Subcutaneous abdominal adipose tissue (tissue), 5 donors: ENCODE results near the gene ZNF524.

Experiments
- H3K27ac ChIP-seq: one replicate; pipeline ENCODE4 v1.7.0; 2013; ENCODE audit warnings: low read depth, mild to moderate bottlenecking, inconsistent platforms, low read length, moderate library complexity
- H3K27me3 ChIP-seq, 5 donors: one replicate each; pipeline ENCODE4 v1.7.0; 2013; ENCODE audit warnings: low read length in 5 of 5, inconsistent platforms in 1 of 5; ENCODE audit not compliant: control insufficient read depth in 5 of 5, insufficient read depth in 4 of 5
- H3K36me3 ChIP-seq, 5 donors: one replicate each; pipeline ENCODE4 v1.7.0; 2013; ENCODE audit warnings: low read length in 5 of 5; ENCODE audit not compliant: control insufficient read depth in 5 of 5, insufficient read depth in 5 of 5
- H3K4me1 ChIP-seq, 5 donors: one replicate each; pipeline ENCODE4 v1.7.0; 2013; ENCODE audit warnings: low read length in 5 of 5, mild to moderate bottlenecking in 3 of 5, moderate library complexity in 1 of 5; ENCODE audit not compliant: control insufficient read depth in 5 of 5, insufficient read depth in 5 of 5
- H3K4me3 ChIP-seq, 5 donors: one replicate each; pipeline ENCODE4 v1.7.0; 2013; ENCODE audit warnings: low read length in 5 of 5, low read depth in 1 of 5
- H3K9ac ChIP-seq, 5 donors: one replicate each; pipeline ENCODE4 v1.7.0; 2013; ENCODE audit warnings: low read length in 5 of 5, mild to moderate bottlenecking in 4 of 5, moderate library complexity in 3 of 5
- H3K9me3 ChIP-seq, 5 donors: one replicate each; pipeline ENCODE4 v1.7.0; 2013; ENCODE audit warnings: low read length in 5 of 5; ENCODE audit not compliant: control insufficient read depth in 5 of 5
- donor health status: healthy.
- donor health status: healthy.
- donor health status: healthy.
- donor health status: healthy.
- donor health status: healthy.

The ZNF524 gene

GRCh38 chr19:55616395-55616875 lies 16.3 kb downstream of the ZNF524 start:
- Histone ChIP-seq H3K4me3 (no peak overlapping the region), H3K9ac (no peak overlapping the region), H3K27ac (no peak overlapping the region), H3K4me1 (peaks cover 0 to 33% (median 18%) of the 10 kb centered on the region in 5 donors), H3K9me3 (no peaks in the 10 kb centered on the region), H3K36me3 (peaks cover 0 to 53% (median 32%) of the 10 kb centered on the region in 5 donors), H3K27me3 (no peaks in the 10 kb centered on the region)

GRCh38 chr19:55617426-55617825 lies 17.3 kb downstream of the ZNF524 start:
- H3K9me3 ChIP-seq = no peaks in the 10 kb centered on the region
- H3K4me1 ChIP-seq = peaks cover 0 to 31% (median 13%) of the 10 kb centered on the region in 5 donors
- H3K9ac ChIP-seq = no peak overlapping the region
- peaks cover 0 to 59% (median 32%) of the 10 kb centered on the region in 5 donors for H3K36me3 ChIP-seq
- no peak overlapping the region for H3K4me3 ChIP-seq
- H3K27ac ChIP-seq = no peak overlapping the region
- H3K27me3 ChIP-seq = no peaks in the 10 kb centered on the region

GRCh38 chr19:55618426-55618825 lies 18.3 kb downstream of the ZNF524 start:
- Histone ChIP-seq H3K27ac (no peak overlapping the region), H3K9me3 (no peaks in the 10 kb centered on the region), H3K9ac (no peak overlapping the region), H3K27me3 (no peaks in the 10 kb centered on the region), H3K36me3 (peaks cover 0 to 59% (median 32%) of the 10 kb centered on the region in 5 donors), H3K4me1 (peaks cover 0 to 27% (median 13%) of the 10 kb centered on the region in 5 donors), H3K4me3 (no peak overlapping the region)

- H3K9me3 ChIP-seq = no peaks in the 10 kb centered on the region
- peaks cover 0 to 53% (median 29%) of the 10 kb centered on the region in 5 donors for H3K36me3 ChIP-seq
- H3K27ac ChIP-seq = no peak overlapping the region
- no peak overlapping the region for H3K4me3 ChIP-seq
- no peak overlapping the region for H3K9ac ChIP-seq
- H3K4me1 ChIP-seq = peaks cover 0 to 33% (median 18%) of the 10 kb centered on the region in 5 donors
- H3K27me3 ChIP-seq = no peaks in the 10 kb centered on the region
These were observed 19.2 kb downstream of the ZNF524 start for GRCh38 chr19:55619286-55619685.

- Histone ChIP-seq H3K27me3 (no peaks in the 10 kb centered on the region), H3K36me3 (peaks cover 0 to 42% (median 19%) of the 10 kb centered on the region in 5 donors), H3K27ac (no peak overlapping the region), H3K9ac (no peak overlapping the region), H3K9me3 (no peaks in the 10 kb centered on the region), H3K4me1 (peaks cover 0 to 40% (median 24%) of the 10 kb centered on the region in 5 donors), H3K4me3 (no peak overlapping the region)
These were observed 20.5 kb downstream of the ZNF524 start for GRCh38 chr19:55620410-55621204.

GRCh38 chr19:55621205-55621672 lies 21.2 kb downstream of the ZNF524 start:
- no peak overlapping the region for H3K27ac ChIP-seq
- H3K4me3 ChIP-seq = no peak overlapping the region
- H3K27me3 ChIP-seq = no peaks in the 10 kb centered on the region
- peaks cover 0 to 40% (median 24%) of the 10 kb centered on the region in 5 donors for H3K4me1 ChIP-seq
- peaks cover 0 to 35% (median 15%) of the 10 kb centered on the region in 5 donors for H3K36me3 ChIP-seq
- H3K9ac ChIP-seq = no peak overlapping the region
- no peaks in the 10 kb centered on the region for H3K9me3 ChIP-seq

- no peaks in the 10 kb centered on the region for H3K27me3 ChIP-seq
- H3K4me1 ChIP-seq = peaks cover 0 to 40% (median 24%) of the 10 kb centered on the region in 5 donors
- no peak overlapping the region for H3K9ac ChIP-seq
- peaks cover 0 to 30% (median 10%) of the 10 kb centered on the region in 5 donors for H3K36me3 ChIP-seq
- no peaks in the 10 kb centered on the region for H3K9me3 ChIP-seq
- no peak overlapping the region for H3K27ac ChIP-seq
- H3K4me3 ChIP-seq = no peak overlapping the region
These were observed 21.7 kb downstream of the ZNF524 start for GRCh38 chr19:55621673-55622231.

- peaks cover 0 to 40% (median 24%) of the 10 kb centered on the region in 5 donors for H3K4me1 ChIP-seq
- H3K9me3 ChIP-seq = no peaks in the 10 kb centered on the region
- H3K27ac ChIP-seq = no peak overlapping the region
- no peak overlapping the region for H3K4me3 ChIP-seq
- H3K36me3 ChIP-seq = peaks cover 0 to 25% (median 5%) of the 10 kb centered on the region in 5 donors
- H3K9ac ChIP-seq = no peak overlapping the region
- no peaks in the 10 kb centered on the region for H3K27me3 ChIP-seq
These were observed 22.3 kb downstream of the ZNF524 start for GRCh38 chr19:55622242-55622969.

GRCh38 chr19:55623130-55623529 lies 23.0 kb downstream of the ZNF524 start:
- Histone ChIP-seq H3K27ac (peak overlapping the region; percentile 3), H3K9ac (no peak overlapping the region), H3K9me3 (no peaks in the 10 kb centered on the region), H3K4me3 (no peak overlapping the region), H3K36me3 (peaks cover 0 to 21% (median 2%) of the 10 kb centered on the region in 5 donors), H3K4me1 (peaks cover 0 to 40% (median 23%) of the 10 kb centered on the region in 5 donors), H3K27me3 (no peaks in the 10 kb centered on the region)
